Hippocampal formation (tissue), 2 donors: ENCODE data around the gene CCL1.
"Not testable (repeated sequence)": the region's sequence is repeated elsewhere in the genome, so short reads cannot be mapped to it uniquely, and the experiment has no call there.

Experiments
- DNase-seq, 2 donors: peaks; one replicate each; lab custom pipeline; 2025; lab: John Stamatoyannopoulos, UW

The CCL1 gene

DNA sequence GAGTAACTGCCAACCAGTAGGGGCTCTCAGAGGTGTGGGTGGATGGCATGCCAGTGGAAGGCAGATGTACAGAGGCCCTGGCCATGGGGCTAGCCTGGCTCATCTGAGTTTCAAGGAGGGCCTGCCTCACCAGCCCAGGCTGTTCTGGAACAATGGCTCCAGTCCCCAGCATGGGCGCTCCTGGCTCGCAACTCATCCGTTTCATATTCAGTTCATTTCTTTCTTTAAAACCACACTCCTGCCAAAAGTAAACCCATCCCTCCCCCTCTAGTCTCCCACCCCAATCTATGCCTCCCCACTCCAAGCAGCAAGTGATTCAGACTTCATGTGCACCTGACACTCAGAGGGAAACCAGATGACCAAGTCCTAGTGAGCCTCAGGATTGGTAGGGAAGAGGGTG, 4.4 kb downstream of the CCL1 start:
- no peak for DNase-seq

DNA sequence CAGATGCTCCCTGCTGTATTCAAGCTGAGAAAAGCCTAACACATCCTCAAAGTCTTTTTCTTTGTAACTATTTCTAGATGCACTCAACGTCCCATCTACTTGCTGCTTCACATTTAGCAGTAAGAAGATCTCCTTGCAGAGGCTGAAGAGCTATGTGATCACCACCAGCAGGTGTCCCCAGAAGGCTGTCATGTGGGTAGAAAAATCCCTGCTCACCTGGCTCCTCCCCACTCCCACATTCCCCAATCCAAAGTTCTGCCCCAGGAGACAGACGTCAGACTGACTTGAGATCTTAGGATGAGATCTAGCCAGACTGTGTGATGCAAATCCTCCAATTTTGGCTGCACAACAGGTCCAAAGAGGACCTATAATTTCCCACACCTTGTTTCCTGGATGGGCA, 5.6 kb downstream of the CCL1 start:
- no peak for DNase-seq

DNA sequence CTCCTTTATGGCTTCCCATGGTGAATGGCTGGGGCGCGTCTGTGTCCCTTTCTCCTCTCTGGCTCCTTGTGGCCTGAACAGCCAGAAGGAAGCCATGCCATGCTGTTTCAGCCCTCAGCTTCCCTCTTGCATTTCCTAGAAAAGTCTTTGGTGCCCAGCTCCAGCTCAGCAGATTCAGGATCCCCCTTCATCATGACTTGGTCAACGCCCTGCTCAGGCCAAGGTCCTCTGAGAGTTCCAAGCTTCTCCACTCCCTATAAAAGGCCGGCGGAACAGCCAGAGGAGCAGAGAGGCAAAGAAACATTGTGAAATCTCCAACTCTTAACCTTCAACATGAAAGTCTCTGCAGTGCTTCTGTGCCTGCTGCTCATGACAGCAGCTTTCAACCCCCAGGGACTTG, 6.8 kb downstream of the CCL1 start, which contains the start of gene CCL13:
CCL13 (plus strand) TSS at position 287 of the 400 bp plus-strand sequence; CDS start at position 334, 47 bp downstream.
- DNase-seq = no peak

DNA sequence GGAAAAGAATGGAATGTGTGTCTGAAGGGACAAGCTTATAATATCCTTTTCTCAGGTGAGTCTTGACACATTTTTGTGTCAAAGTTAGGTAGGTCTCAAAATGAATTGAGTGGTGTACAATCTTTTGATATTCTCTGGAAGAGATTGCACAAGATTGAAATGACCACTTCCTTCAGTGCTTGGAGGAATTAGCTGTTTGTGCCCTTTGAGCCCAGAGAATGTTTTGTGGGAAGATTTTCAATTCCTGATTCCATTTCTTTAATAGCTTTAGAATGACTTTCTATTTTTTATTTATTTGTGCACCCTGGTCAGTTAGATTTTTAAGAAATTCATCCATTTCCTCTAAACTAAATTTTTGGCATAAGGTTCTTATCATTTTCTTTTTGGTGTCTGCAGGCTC, 8.4 kb downstream of the CCL1 start:
- DNase-seq = no peak

DNA sequence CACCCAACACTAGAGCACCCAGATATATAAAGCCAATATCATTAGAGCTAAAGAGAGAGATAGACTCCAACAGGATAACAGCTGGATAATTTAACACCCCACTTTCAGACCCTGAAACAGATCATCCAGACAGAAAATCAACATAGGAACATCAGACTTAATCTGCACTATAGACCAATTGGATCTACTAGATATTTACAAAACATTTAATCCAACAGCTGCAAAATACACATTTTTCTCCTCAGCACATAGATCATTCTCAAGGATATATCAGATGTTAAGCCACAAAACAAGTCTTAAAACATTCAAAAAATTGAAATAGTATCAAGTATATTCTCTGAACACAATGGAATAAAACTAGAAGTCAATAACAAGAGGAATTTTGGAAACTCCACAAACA, 10.8 kb downstream of the CCL1 start:
- no peak for DNase-seq

DNA sequence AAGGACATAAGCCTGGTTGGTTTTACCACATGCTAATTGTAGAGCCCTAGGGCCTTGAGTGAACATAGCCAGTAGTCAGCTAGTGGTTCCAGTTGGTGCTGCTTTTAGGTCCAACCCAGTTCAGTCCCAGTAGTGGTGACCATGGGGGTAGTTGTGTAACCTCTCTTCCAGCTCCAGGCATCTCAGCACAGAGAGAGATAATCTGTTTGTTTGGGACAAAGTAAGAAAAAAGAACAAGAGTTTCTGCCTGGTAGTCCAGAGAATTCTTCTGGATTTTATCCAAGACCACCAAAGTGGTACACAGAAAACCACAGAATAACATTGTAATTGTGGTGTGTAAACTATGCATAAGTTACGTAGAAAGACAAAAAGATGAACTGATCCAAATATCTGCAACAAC, 11.9 kb downstream of the CCL1 start:
- no peak for DNase-seq

DNA sequence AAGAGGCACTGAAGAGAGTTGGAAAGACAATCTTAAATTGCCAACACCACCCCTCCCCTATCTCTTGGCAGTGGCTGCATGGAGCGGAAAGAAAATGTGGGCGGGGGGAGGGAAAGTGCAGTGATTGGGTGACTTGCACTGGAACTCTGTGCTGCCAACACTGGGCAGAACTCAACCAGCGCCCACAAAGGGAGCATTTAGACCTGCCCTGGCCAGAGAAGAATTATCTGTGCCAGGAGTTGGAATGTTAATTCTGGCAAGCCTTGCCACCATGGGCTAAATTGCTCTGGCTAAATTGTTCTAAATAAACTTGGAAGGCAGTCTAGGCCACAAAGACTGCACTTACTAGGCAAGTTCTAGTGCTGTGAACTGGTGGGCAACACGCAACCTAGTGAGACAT, 13.3 kb downstream of the CCL1 start:
- DNase-seq = no peak

DNA sequence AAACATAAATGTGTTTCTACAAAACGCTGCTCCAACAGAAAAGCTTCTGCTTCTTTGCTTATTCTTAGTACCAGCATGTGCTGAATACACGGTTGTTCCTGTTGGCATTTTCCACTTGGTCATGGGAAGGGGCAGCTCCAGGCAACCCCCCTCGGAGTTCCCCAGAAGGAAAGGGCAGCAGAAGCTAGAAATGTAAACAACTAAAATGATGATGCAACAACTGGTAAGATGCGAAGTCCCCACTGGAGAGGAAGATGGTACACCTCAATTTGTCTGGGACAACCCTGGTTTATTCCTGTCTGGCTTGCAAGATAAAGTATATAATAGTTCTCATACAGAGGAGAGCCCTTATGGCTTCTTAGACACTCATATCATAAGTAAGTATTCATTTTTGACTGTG, 16.0 kb downstream of the CCL1 start:
- DNase-seq = no peak

DNA sequence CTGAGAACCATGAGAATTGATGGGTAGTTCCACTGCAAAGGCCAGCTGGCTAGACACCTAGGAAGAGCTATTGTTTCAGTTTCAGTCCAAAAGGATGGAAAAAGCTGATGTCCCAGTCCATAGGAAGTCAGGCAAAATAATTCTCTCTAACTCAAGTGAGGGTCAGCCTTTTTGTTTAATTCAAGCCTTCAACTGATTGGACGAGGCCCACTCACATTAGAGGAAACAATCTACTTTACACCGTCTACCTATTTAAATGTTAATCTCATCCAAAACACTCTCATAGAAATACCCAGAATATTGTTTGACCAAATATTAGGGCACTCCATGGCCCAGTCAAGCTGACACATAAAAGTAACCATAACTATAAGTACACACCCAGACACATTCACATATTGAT, 21.1 kb downstream of the CCL1 start:
- DNase-seq = no peak

DNA sequence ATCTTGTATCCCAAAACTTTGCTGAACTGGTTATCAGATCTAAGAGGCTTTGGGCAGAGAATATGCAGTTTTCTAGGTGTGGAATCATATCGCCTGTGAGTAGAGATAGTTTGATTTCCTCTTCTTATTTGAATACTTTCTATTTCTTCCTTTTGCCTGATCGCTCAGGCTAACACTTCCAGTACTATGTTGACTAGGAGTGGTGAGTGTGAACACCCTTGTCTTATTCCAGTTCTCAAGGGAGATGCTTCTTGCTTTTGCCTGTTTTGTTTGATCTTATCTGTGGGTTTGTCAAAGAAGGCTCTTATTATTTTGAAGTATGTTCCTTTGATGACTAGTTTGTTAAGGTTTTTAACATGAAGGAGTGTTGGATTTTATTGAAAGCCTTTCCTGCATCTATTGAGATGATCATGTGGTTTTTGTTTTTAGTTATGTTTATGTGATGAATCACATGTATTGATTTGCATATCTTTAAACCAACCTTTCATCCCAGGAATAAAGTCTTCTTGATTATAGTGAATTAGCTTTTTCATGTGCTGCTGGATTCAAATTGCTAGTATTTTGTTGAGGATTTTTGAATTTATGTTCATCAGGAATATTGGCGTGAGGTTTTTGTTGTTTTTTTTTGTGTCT, 23.8 kb downstream of the CCL1 start:
- no peak for DNase-seq

DNA sequence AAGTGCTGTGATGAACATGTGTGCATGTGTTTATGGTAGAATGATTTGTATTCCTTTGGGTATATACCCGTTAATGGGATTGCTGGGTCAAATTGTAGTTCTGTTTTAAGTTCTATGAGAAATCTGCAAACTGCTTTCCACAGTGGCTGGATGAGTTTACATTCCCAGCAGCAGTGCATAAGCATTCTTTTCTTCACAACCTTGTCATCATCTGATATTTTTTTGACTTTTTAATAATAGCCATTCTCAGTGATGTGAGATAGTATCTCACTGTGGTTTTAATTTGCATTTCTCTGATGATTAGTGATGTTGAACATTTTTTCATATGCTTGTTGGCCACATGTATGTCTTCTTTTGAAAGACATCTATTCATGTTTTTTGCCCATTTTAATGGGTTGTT, 25.3 kb downstream of the CCL1 start:
- DNase-seq = no peak

DNA sequence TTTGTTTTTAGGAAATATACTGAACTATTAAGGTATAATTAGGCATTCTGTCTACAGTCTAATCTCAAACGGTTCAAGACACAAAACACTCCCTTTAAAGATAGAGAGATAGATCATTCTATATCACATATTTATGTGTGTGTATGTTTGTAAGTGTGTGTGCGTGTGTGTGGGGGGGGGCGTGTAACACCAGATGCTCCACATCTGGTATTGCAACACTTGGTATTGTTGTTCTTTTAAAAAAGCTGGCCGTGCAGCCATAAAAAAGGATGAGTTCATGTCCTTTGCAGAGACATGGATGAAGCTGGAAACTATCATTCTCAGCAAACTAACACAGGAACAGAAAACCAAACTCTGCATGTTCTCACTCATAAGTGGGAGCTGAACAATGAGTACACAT, 35.5 kb downstream of the CCL1 start:
- DNase-seq = not testable (repeated sequence)

DNA sequence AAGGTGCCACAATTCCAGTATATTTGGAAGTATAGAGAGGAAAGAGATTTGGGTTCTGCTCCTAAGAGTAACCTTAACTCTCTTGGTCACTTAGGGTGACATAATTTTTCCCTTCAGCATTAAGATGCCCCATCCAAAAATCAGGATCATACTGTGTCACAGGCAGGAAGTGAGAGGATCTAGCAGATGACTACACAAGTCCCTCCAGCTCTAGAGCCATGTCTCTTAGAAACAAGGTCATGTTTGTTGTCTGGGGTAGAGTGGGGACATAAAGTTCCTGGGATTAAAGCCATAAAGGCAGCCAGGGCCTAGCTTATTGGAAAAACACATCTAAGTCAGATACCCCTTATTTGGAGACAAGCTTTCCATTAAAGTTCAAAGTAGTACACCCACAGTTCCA, 41.1 kb downstream of the CCL1 start:
- DNase-seq = no peak

DNA sequence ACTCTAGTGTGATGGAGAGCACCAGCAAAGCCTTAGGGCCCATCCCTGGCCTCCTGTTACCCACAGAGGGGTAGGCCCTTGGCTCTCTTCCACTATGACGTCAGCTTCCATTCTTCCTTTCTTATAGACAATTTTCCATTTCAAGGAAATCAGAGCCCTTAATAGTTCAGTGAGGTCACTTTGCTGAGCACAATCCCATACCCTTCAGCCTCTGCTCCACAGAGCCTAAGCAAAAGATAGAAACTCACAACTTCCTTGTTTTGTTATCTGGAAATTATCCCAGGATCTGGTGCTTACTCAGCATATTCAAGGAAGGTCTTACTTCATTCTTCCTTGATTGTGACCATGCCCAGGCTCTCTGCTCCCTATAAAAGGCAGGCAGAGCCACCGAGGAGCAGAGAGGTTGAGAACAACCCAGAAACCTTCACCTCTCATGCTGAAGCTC, 44.0 kb downstream of the CCL1 start, which contains the start of gene CCL8:
CCL8 (plus strand) TSS at position 397 of the 445 bp plus-strand sequence. CDS start 67 bp downstream, outside the sequence.
- DNase-seq = no peak

DNA sequence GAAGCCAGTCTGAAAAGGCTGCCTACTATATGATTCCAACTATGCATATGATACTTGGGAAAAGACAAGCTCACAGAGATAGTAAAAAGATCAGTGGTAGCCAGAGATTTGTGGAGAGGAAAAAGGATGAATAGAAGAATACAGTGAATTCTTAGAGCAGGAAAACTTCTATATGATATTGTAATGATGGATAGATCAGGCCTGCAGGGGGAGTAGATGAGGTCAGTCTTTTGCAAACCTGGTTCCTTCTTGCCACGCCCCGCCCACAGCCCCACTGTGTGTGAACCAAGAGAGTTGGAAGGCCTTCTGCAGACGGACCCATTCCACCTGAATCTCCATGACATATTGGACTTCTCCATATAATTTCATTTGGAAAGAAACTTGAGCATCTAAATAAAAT, 44.6 kb downstream of the CCL1 start:
- DNase-seq = no peak

DNA sequence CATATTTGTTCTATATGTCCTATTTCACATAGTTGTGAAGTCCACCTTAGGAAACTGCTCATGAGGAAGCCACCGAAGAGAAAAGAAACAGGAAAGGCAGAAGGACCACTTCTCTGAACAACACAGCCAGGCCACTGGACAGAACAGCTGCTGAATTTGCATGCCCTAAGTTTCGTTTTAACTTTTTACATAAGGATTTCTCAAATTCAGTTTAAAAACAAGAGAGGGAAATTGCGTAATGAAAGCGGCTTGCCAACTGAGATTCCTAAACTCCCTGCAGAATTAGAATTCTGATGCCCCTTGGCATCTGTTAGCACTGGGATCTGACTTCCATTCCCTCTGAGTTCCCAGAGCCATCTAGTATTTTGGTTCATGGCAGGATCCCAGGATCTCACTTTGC, 48.8 kb downstream of the CCL1 start:
- no peak for DNase-seq

DNA sequence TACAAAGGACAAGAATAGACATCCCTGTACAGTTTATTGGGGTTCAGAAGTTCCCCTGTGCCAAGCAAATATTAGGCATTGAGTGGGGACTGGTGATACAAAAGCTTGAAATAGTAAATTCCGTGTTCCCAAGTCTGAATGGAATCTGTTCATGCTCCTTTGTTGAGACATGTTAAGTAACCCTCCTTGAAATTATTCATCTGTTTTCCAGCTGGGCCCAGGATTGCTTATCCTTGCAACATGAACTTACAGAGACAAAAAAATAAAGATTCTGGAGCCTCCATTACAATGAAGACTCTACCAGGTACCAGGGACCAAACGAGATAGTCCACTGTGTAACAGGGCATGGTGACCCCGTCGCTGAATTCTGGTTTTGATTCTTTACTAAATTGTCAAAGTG, 49.9 kb downstream of the CCL1 start:
- DNase-seq = no peak

DNA sequence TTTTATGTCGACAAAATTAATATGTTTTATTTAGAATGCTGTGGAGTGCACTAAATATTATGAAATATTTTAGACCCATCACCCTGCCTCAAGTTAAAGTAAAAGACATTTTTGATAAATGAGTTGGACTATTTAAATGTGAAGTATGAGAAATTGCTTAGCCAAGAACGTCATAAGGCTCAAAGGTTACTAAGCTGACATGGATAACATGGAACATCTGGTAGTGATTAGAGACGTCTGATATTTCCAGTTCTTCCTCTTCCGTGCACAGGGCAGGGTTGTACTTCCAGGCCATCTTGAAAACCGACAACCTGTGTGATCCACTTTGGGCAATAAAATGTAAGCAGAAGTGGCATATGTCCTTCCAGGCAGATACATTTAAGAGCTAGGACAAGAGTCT, 51.0 kb downstream of the CCL1 start:
- no peak for DNase-seq

DNA sequence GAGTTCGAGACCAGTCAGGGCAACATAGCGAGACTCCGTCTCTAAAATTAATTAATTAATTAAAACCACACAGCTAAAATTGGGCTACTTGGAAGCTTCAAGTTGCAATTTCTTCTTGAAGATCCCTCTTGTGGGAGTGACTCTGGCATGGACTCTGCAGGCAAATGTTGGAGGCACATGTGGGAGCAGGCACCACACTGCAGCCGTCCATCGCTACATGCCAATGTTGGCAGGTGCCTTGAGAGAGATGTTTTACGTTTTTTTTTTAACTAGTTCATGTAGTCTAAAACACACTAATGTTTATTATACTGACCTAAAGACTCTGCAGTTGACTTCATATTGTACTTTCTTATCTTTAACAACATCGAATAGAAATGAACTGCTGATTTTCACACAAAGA, 51.7 kb downstream of the CCL1 start:
- DNase-seq = no peak
